ENCODE results near the gene SPEG.

- TF ChIP-seq CTCF (IDR thresholded peaks at IDR 0.05) (no peak), EZH2 (IDR thresholded peaks at IDR 0.05) (no peak), EZH2phosphoT487 (IDR thresholded peaks at IDR 0.05) (no peak)
Measured at GRCh38 chr2:219451661-219452360, 17.2 kb downstream of the SPEG start.

All from neural progenitor cell (in vitro differentiated cells).